NCI-H1694 (cell line): Measurements from ENCODE around the gene MOSPD3.

Experiments
- DNase-seq: peaks from one replicate; lab custom pipeline; 2025; lab: John Stamatoyannopoulos, UW

Gene MOSPD3

GRCh38 chr7:100595188-100595587 lies 17.2 kb upstream of the MOSPD3 start:
- DNase-seq = no peak

GRCh38 chr7:100598425-100598824 lies 13.9 kb upstream of the MOSPD3 start:
- DNase-seq = no peak

GRCh38 chr7:100599911-100600729 lies 12.2 kb upstream of the MOSPD3 start:
- DNase-seq = no peak

- no peak for DNase-seq
These were observed 11.7 kb upstream of the MOSPD3 start for GRCh38 chr7:100600730-100601038.

GRCh38 chr7:100602889-100603725 lies 9.2 kb upstream of the MOSPD3 start:
- DNase-seq = no peak

- DNase-seq = no peak
These were observed 8.7 kb upstream of the MOSPD3 start for GRCh38 chr7:100603726-100604027.

GRCh38 chr7:100604028-100604975 lies 8.0 kb upstream of the MOSPD3 start:
- DNase-seq = no peak

GRCh38 chr7:100604976-100605911 lies 7.1 kb upstream of the MOSPD3 start:
- no peak for DNase-seq

GRCh38 chr7:100606313-100606712 lies 6.0 kb upstream of the MOSPD3 start:
- DNase-seq = no peak

GRCh38 chr7:100607111-100607510 lies 5.2 kb upstream of the MOSPD3 start:
- DNase-seq = no peak

GRCh38 chr7:100609958-100610357 lies 2.4 kb upstream of the MOSPD3 start:
- no peak for DNase-seq

GRCh38 chr7:100612730-100613390 lies 520 bp downstream of the MOSPD3 start:
- no peak for DNase-seq

GRCh38 chr7:100613412-100614175 lies 1.3 kb downstream of the MOSPD3 start:
- no peak for DNase-seq

GRCh38 chr7:100614308-100614861 lies 2.0 kb downstream of the MOSPD3 start:
- DNase-seq = no peak

- DNase-seq = no peak
These were observed 7.9 kb downstream of the MOSPD3 start for GRCh38 chr7:100620239-100620638.

- DNase-seq = no peak
These were observed 8.5 kb downstream of the MOSPD3 start for GRCh38 chr7:100620804-100621203.

- DNase-seq = no peak
These were observed 9.2 kb downstream of the MOSPD3 start for GRCh38 chr7:100621554-100621953.

GRCh38 chr7:100623951-100624824 lies 11.8 kb downstream of the MOSPD3 start:
- DNase-seq = no peak

GRCh38 chr7:100626055-100626454 lies 13.7 kb downstream of the MOSPD3 start:
- no peak for DNase-seq
